LNCaP clone FGC (cell line): Measurements from ENCODE around the gene GPR132.
"Not testable (repeated sequence)": the region's sequence is repeated elsewhere in the genome, so short reads cannot be mapped to it uniquely, and the experiment has no call there.

Source experiments
- DNase-seq: peaks from one replicate; pipeline ENCODE4 v3.0.0-alpha.2; 2011; ENCODE audit warnings: low read depth
- H3K4me3 ChIP-seq: 2 replicates; pipeline ENCODE4 v1.5.1; 2011; ENCODE audit warnings: mild to moderate bottlenecking, low read depth, low read length, control low read depth
- CTCF ChIP-seq: IDR thresholded peaks from 2 replicates; pipeline ENCODE4 v1.5.1; 2012; ENCODE audit warnings: mild to moderate bottlenecking; ENCODE audit not compliant: control insufficient read depth, insufficient read depth; ENCODE audit errors: extremely low read depth

Gene GPR132

GRCh38 chr14:105064721-105065143 is 498 bp downstream of the GPR132 start:
- no peak for TF ChIP-seq CTCF
- no peak overlapping the region for H3K4me3 ChIP-seq
- no peak for DNase-seq

- TF ChIP-seq CTCF = no peak
- no peak for DNase-seq
- no peak overlapping the region for H3K4me3 ChIP-seq
Measured at GRCh38 chr14:105064001-105064400, 1.2 kb downstream of the GPR132 start.

- not testable (repeated sequence) for DNase-seq, H3K4me3 ChIP-seq
Measured at GRCh38 chr14:105063506-105063905, 1.7 kb downstream of the GPR132 start.

- DNase-seq = no peak
- no peak overlapping the region for H3K4me3 ChIP-seq
- TF ChIP-seq CTCF = no peak
Measured at GRCh38 chr14:105063056-105063455, 2.2 kb downstream of the GPR132 start.

- no peak for DNase-seq
- H3K4me3 ChIP-seq = no peak overlapping the region
- no peak for TF ChIP-seq CTCF
Measured at GRCh38 chr14:105062048-105062433, 3.2 kb downstream of the GPR132 start.

- no peak overlapping the region for H3K4me3 ChIP-seq
- DNase-seq = no peak
- TF ChIP-seq CTCF = no peak
Measured at GRCh38 chr14:105061428-105062047, 3.7 kb downstream of the GPR132 start.

GRCh38 chr14:105060751-105061427 is 4.3 kb downstream of the GPR132 start:
- no peak for TF ChIP-seq CTCF
- DNase-seq = no peak
- H3K4me3 ChIP-seq = no peak overlapping the region
